IMR-90 (cell line): ENCODE data around the gene MAJIN. TPM values are rescaled to one million over a fixed set of nuclear protein-coding genes. Genes with fewer than 3 reads are reported as not detected.

Experiments
- ATAC-seq: fragments of 200-7000 bp; cut with Tn5 transposase; 2 replicates; pipeline ENCODE4 v1.9.1; 2020; ENCODE audit warnings: low read depth, mild to moderate bottlenecking, moderate library complexity
- BruUV-seq: library from RNA; stranded (reverse); fragments of 400-500 nt; replicated peaks from 2 replicates; lab custom pipeline; 2021; lab: Mats Ljungman, UMichigan
- CTCF ChIA-PET: fragments of 300-600 bp; formaldehyde crosslinking; extraction: SDS; loops from one replicate; lab custom pipeline; 2021; ENCODE audit warnings: antibody characterized with exemption; lab: Yijun Ruan, JAX
- POLR2A ChIA-PET: fragments of 300-600 bp; sonication (Branson Sonifier 250); formaldehyde crosslinking; loops from one replicate; lab custom pipeline; 2022; ENCODE audit warnings: antibody characterized with exemption; ENCODE audit not compliant: unreplicated experiment; lab: Charles Lee
- DNase-seq: peaks from one replicate; pipeline ENCODE4 v3.0.0; 2013
- H2AFZ ChIP-seq: replicated peaks from 2 replicates; pipeline ENCODE3; 2013; ENCODE audit warnings: low read length, mild to moderate bottlenecking; ENCODE audit not compliant: poor library complexity
- H2AK5ac ChIP-seq: 2 replicates; pipeline ENCODE4 v1.6.1; 2013; ENCODE audit warnings: low read depth, low read length, inconsistent platforms
- H2AK9ac ChIP-seq: replicated peaks from 2 replicates; pipeline ENCODE3; 2013; ENCODE audit warnings: mild to moderate bottlenecking, low read depth, low read length, moderate library complexity; ENCODE audit not compliant: poor library complexity
- H2BK120ac ChIP-seq: 2 replicates; pipeline ENCODE4 v1.6.1; 2013; ENCODE audit warnings: low read depth, low read length, inconsistent platforms
- H2BK15ac ChIP-seq: 3 replicates; pipeline ENCODE4 v1.6.1; 2013; ENCODE audit warnings: low read depth, low read length, inconsistent platforms
- H2BK20ac ChIP-seq: 2 replicates; pipeline ENCODE4 v1.6.1; 2013; ENCODE audit warnings: low read depth, mild to moderate bottlenecking, inconsistent platforms, low read length, moderate library complexity
- H2BK5ac ChIP-seq: 2 replicates; pipeline ENCODE4 v1.6.1; 2013; ENCODE audit warnings: mild to moderate bottlenecking, low read depth, low read length, inconsistent platforms; ENCODE audit not compliant: poor library complexity, severe bottlenecking
- H3K14ac ChIP-seq: replicated peaks from 2 replicates; pipeline ENCODE4 v1.6.1; 2013; ENCODE audit warnings: low read depth, low read length, inconsistent platforms
- H3K18ac ChIP-seq: 2 replicates; pipeline ENCODE4 v1.6.1; 2013; ENCODE audit warnings: low read depth, low read length, control low read depth
- H3K23ac ChIP-seq: 2 replicates; pipeline ENCODE4 v1.6.1; 2013; ENCODE audit warnings: low read depth, low read length, inconsistent platforms
- H3K27ac ChIP-seq: 2 replicates; pipeline ENCODE4 v1.5.1; 2013; ENCODE audit warnings: mild to moderate bottlenecking, control low read depth, low read length; ENCODE audit not compliant: insufficient read depth
- H3K27me3 ChIP-seq: 2 replicates; pipeline ENCODE4 v1.6.1; 2013; ENCODE audit warnings: low read length; ENCODE audit not compliant: control insufficient read depth, insufficient read depth
- H3K36me3 ChIP-seq: 2 replicates; pipeline ENCODE4 v1.6.1; 2013; ENCODE audit warnings: low read length, mixed read lengths; ENCODE audit not compliant: control insufficient read depth, insufficient read depth
- H3K4ac ChIP-seq: 2 replicates; pipeline ENCODE4 v1.6.1; 2013; ENCODE audit warnings: low read depth, low read length, inconsistent platforms
- H3K4me1 ChIP-seq: 2 replicates; pipeline ENCODE4 v1.6.1; 2013; ENCODE audit warnings: low read length, mixed read lengths; ENCODE audit not compliant: control insufficient read depth, insufficient read depth
- H3K4me2 ChIP-seq: 2 replicates; pipeline ENCODE4 v1.6.1; 2013; ENCODE audit warnings: low read depth, mild to moderate bottlenecking, control low read depth, low read length, moderate library complexity
- H3K4me3 ChIP-seq: 2 replicates; pipeline ENCODE4 v1.5.1; 2013; ENCODE audit warnings: low read depth, mild to moderate bottlenecking, control low read depth, low read length, moderate library complexity; ENCODE audit not compliant: insufficient read depth
- H3K56ac ChIP-seq: 2 replicates; pipeline ENCODE4 v1.6.1; 2013; ENCODE audit warnings: low read length, inconsistent platforms; ENCODE audit not compliant: insufficient read depth; ENCODE audit errors: extremely low read depth
- H3K79me1 ChIP-seq, 2 experiments: 2 replicates each; pipeline ENCODE4 v1.6.1; 2013; ENCODE audit warnings: low read length in 2 of 2, inconsistent platforms in 1 of 2, low read depth in 1 of 2
- H3K9ac ChIP-seq: 2 replicates; pipeline ENCODE4 v1.6.1; 2013; ENCODE audit warnings: low read depth, low read length, control low read depth
- H3K9me1 ChIP-seq: 2 replicates; pipeline ENCODE4 v1.6.1; 2013; ENCODE audit warnings: low read length, inconsistent platforms; ENCODE audit not compliant: insufficient read depth
- H3K9me3 ChIP-seq: 2 replicates; pipeline ENCODE4 v1.6.1; 2013; ENCODE audit warnings: low read length; ENCODE audit not compliant: control insufficient read depth, insufficient read depth
- H4K20me1 ChIP-seq: 2 replicates; pipeline ENCODE4 v1.6.1; 2013; ENCODE audit warnings: low read length, inconsistent platforms; ENCODE audit not compliant: insufficient read depth
- H4K5ac ChIP-seq: 2 replicates; pipeline ENCODE4 v1.6.1; 2013; ENCODE audit warnings: mild to moderate bottlenecking, low read depth, low read length, control low read depth
- H4K8ac ChIP-seq, 2 experiments: 2 replicates each; pipeline ENCODE4 v1.6.1; 2013; ENCODE audit warnings: low read depth in 2 of 2, low read length in 2 of 2, control low read depth in 1 of 2, inconsistent platforms in 1 of 2
- H4K91ac ChIP-seq: 2 replicates; pipeline ENCODE4 v1.6.1; 2013; ENCODE audit warnings: low read depth, low read length, inconsistent platforms; ENCODE audit not compliant: insufficient read depth
- FOS ChIP-seq: fragments of 150-350 bp; IDR thresholded peaks from 2 replicates; pipeline ENCODE4 v1.6.1; 2016; ENCODE audit warnings: low read depth, low read length
- MAFK ChIP-seq: IDR thresholded peaks from 2 replicates; pipeline ENCODE4 v1.6.1; 2012; ENCODE audit warnings: low read depth, low read length, improper control_type of control experiment
- MAZ ChIP-seq: IDR thresholded peaks from 2 replicates; pipeline ENCODE4 v1.6.1; 2012; ENCODE audit warnings: low read depth, mild to moderate bottlenecking, low read length, improper control_type of control experiment, moderate library complexity, borderline replicate concordance
- NFE2L2 ChIP-seq: fragments of 150-350 bp; IDR thresholded peaks from 2 replicates; pipeline ENCODE4 v1.6.1; 2016; ENCODE audit warnings: low read depth, mild to moderate bottlenecking, low read length
- POLR2A ChIP-seq: IDR thresholded peaks from 2 replicates; pipeline ENCODE4 v1.6.1; 2012; ENCODE audit warnings: mild to moderate bottlenecking, low read depth, low read length
- RCOR1 ChIP-seq: IDR thresholded peaks from 2 replicates; pipeline ENCODE4 v1.6.1; 2012; ENCODE audit warnings: mild to moderate bottlenecking, low read length, improper control_type of control experiment; ENCODE audit not compliant: insufficient replicate concordance
- WGBS, 2 experiments: methylation state at CpG; one replicate each; pipeline versions ENCODE4 v1.1.5 to v1.1.7; 2013; ENCODE audit warnings: missing lambda C conversion rate in 2 of 2; ENCODE audit not compliant: insufficient read length in 1 of 2; ENCODE audit errors: extremely low coverage in 2 of 2; 5-methylcytosine and 5-hydroxymethylcytosine counted together
- dilution Hi-C: fragments of 300-500 bp; cut with HindIII; formaldehyde crosslinking; loops from one replicate; pipeline ENCODE4 v1.14.3; 2018; ENCODE audit warnings: low sequenced_read_pairs; ENCODE audit not compliant: unreplicated experiment
- in situ Hi-C: fragments of 300-500 bp; cut with MboI; formaldehyde crosslinking; loops from 3 replicates; pipeline ENCODE4 v1.14.3; 2019; ENCODE audit warnings: low sequenced_read_pairs, inconsistent platforms, mixed read lengths
- intact Hi-C: fragments of 100-400 bp; cut with micrococcal nuclease; formaldehyde crosslinking; loops from 2 replicates; pipeline ENCODE4 v1.10.0; 2022
- polyA plus RNA-seq, 3 experiments: library from polyadenylated mRNA; depleted of rRNA; stranded (reverse); fragments of >200 nt; gene quantifications; 2 replicates each; pipeline ENCODE4 v1.2.3, GENCODE V29; 2012; ENCODE audit warnings: low replicate concordance in 1 of 3
- total RNA-seq: library from RNA; depleted of rRNA; stranded (reverse); fragments of >200 nt; gene quantifications from 2 replicates; pipeline ENCODE4 v1.2.3, GENCODE V29; 2012
- TF ChIP-seq, protein P1 (sequence below): conservative IDR thresholded peaks from 2 replicates; pipeline ENCODE4 v1.5.1; 2012; ENCODE audit warnings: mild to moderate bottlenecking, low read depth, low read length, improper control_type of control experiment
- TF ChIP-seq, protein P2 (sequence below): fragments of 150-350 bp; IDR thresholded peaks from 2 replicates; pipeline ENCODE4 v1.6.1; 2017; ENCODE audit warnings: mild to moderate bottlenecking, antibody characterized with exemption, low read length, low read depth

MAJIN gene
- total and polyA plus RNA-seq, 2 of the 4 experiments (the other 2 are of a cell fraction), result not detected

DNA sequence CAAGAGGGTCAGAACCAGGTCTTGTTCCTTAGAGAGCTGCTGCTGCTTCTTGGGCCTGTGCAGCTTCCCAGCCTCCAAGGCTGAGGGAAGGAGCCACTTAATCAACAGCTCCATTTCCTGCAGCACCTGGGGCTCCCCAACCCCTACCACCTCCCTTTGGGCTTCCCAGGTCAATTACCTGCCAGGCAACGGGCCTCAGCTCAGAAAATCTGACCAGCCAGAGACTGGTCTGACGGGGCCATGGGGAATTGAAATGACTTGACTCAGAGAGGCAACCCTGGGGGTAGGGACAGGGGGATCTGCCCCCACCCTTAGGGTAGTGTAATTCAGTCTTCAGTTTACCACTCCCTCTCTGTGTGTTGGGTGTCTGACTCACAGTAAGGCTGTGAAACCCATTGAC, 4.7 kb upstream of the MAJIN start:
- Histone ChIP-seq H3K18ac (no peak overlapping the region), H3K4me3 (no peak overlapping the region), H3K27ac (no peak overlapping the region), H2BK20ac (no peak overlapping the region), H2BK5ac (no peak overlapping the region), H2AK5ac (no peak overlapping the region), H3K56ac (no peak overlapping the region), H2BK120ac (no peak overlapping the region), H3K27me3 (peaks cover 5% of the 10 kb centered on the region), H2AFZ (no peak overlapping the region), H3K4me1 (0 out of 2 replicates have a peak, but pooled peaks cover 1% of the 10 kb centered on the region), H2BK15ac (no peak overlapping the region), H4K20me1 (0 out of 2 replicates have a peak, but pooled peaks cover 2% of the 10 kb centered on the region), H3K4ac (no peak overlapping the region), H4K91ac (no peak overlapping the region), H3K9me3 (no peaks in the 10 kb centered on the region), H3K14ac (no peak overlapping the region), H4K8ac (no peak overlapping the region), H3K23ac (no peak overlapping the region), H3K9ac (no peak overlapping the region), H3K79me1 (no peaks in the 10 kb centered on the region), H3K4me2 (no peak overlapping the region), H3K9me1 (no peaks in the 10 kb centered on the region; the same call in none of the 2 replicates), H3K36me3 (no peaks in the 10 kb centered on the region), H2AK9ac (no peak overlapping the region), H4K5ac (no peak overlapping the region)
- DNase-seq (no peak), ATAC-seq (no peak)
- TF ChIP-seq RCOR1 (no peak), MAFK (no peak), FOS (no peak), MAZ (no peak), NFE2L2 (no peak), POLR2A (no peak)
- TF ChIP-seq, protein P1, sequence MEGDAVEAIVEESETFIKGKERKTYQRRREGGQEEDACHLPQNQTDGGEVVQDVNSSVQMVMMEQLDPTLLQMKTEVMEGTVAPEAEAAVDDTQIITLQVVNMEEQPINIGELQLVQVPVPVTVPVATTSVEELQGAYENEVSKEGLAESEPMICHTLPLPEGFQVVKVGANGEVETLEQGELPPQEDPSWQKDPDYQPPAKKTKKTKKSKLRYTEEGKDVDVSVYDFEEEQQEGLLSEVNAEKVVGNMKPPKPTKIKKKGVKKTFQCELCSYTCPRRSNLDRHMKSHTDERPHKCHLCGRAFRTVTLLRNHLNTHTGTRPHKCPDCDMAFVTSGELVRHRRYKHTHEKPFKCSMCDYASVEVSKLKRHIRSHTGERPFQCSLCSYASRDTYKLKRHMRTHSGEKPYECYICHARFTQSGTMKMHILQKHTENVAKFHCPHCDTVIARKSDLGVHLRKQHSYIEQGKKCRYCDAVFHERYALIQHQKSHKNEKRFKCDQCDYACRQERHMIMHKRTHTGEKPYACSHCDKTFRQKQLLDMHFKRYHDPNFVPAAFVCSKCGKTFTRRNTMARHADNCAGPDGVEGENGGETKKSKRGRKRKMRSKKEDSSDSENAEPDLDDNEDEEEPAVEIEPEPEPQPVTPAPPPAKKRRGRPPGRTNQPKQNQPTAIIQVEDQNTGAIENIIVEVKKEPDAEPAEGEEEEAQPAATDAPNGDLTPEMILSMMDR, result no peak
- TF ChIP-seq, protein P2, sequence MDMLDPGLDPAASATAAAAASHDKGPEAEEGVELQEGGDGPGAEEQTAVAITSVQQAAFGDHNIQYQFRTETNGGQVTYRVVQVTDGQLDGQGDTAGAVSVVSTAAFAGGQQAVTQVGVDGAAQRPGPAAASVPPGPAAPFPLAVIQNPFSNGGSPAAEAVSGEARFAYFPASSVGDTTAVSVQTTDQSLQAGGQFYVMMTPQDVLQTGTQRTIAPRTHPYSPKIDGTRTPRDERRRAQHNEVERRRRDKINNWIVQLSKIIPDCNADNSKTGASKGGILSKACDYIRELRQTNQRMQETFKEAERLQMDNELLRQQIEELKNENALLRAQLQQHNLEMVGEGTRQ, result no peak
- BruUV-seq, result no TSS peak
- ChIA-PET CTCF (no interaction called here), POLR2A (no interaction called here)
- WGBS, 2 experiments, result no CpG with 5 or more reads among the region's 2 CpGs
- intact Hi-C loops, result no loop called here
- in situ Hi-C loops, result no loop called here
- dilution Hi-C loops, result no loop called here
